Measurements from ENCODE around the gene TMEM131. TPM values are rescaled to one million over a fixed set of nuclear protein-coding genes. Genes with fewer than 3 reads are reported as not detected.
A peak's percentile ranks its signal among the peaks of the same experiment; 100 is the strongest.

Gene TMEM131
- total RNA-seq, 4 donors from 2014 or later = 78.4 to 86.4 (median 80.5) TPM

DNA sequence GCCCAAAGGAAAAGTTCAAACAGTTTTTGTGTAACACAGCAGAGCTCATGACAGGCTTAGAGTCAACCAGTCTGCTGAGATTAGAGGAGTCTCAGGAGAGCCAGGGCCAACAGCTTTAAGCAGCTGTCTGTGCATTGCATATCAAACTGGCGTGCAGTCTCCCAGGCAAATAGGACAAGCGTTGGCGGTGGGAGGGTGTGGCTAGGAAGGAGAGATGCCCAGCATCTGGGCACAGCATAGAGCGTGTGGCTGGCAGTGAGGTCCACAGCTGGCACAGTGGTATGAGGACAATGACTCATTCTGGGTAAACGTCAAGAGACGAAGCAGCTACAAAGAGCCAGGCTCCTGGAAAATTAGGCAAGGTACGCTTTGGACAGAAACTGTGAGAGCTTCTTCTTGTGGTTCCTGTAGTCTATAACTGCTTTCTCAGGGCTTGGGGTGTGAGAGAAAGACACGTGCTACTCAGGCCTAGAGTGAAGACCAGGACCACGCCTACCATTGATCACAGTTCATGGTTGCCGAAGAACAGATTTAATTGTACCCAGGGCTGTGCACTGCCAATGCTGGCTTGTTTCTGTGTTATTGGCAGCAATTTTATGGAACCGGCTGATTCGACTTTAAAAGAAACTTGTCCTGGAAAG, 267.5 kb downstream of the TMEM131 start:
- TF ChIP-seq POLR2A (IDR thresholded peaks at IDR 0.05) = no peak
- TF ChIP-seq EP300 (IDR thresholded peaks at IDR 0.05; ENCODE audit: low read depth) = no peak
- TF ChIP-seq, protein P1, sequence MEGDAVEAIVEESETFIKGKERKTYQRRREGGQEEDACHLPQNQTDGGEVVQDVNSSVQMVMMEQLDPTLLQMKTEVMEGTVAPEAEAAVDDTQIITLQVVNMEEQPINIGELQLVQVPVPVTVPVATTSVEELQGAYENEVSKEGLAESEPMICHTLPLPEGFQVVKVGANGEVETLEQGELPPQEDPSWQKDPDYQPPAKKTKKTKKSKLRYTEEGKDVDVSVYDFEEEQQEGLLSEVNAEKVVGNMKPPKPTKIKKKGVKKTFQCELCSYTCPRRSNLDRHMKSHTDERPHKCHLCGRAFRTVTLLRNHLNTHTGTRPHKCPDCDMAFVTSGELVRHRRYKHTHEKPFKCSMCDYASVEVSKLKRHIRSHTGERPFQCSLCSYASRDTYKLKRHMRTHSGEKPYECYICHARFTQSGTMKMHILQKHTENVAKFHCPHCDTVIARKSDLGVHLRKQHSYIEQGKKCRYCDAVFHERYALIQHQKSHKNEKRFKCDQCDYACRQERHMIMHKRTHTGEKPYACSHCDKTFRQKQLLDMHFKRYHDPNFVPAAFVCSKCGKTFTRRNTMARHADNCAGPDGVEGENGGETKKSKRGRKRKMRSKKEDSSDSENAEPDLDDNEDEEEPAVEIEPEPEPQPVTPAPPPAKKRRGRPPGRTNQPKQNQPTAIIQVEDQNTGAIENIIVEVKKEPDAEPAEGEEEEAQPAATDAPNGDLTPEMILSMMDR (IDR thresholded peaks at IDR 0.05) = no peak
- no peak for TF ChIP-seq POLR2AphosphoS5 (IDR thresholded peaks at IDR 0.05)
- H3K27ac ChIP-seq = peak overlapping the region in 1 of 4 donors; percentile 4
- WGBS, 2 donors (ENCODE audit: low coverage in 1 of 2) = 20 to 37% methylated on average over 3 to 12 of the region's 12 CpGs

DNA sequence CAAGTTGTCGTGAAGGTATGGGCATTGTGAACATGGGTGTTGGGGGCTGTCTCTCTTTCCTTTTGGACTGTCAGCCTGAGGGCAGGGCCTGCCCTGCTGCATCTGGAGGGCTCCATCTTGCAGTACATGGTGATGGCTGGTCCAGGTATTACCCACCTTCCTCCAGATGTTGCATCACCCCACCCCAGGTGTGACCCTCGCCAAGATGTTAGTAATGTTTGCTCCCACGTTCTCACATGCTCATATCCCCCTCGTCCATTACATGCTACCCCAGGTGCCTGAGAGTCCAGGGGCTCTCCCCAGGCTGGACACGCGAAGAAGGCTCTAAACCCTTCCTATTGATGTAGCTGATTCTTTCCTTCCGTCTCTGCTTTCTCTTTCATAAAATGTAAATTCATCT, 268.5 kb downstream of the TMEM131 start:
- in situ Hi-C loops (cut with MboI; ENCODE audit: low pct_ligation_motif_present in 1 of 4, low pct_unique_long_range_greater_than_20kb in 1 of 4, low sequenced_read_pairs in 3 of 4) = no loop called here
- 81 to 94% methylated on average over 5 to 7 of the region's 7 CpGs for WGBS, 2 donors (ENCODE audit: low coverage in 1 of 2)
- intact Hi-C loops (cut with DNase I; ENCODE audit: low total_unique reads) = no loop called here
- H3K36me3 ChIP-seq = no peaks in the 10 kb centered on the region
- TF ChIP-seq, protein P1 (IDR thresholded peaks at IDR 0.05) = no peak
- TF ChIP-seq POLR2AphosphoS5 (IDR thresholded peaks at IDR 0.05) = no peak
- no peak for TF ChIP-seq POLR2A (IDR thresholded peaks at IDR 0.05)
- no peak for TF ChIP-seq EP300 (IDR thresholded peaks at IDR 0.05; ENCODE audit: low read depth)
- no peak for DNase-seq
- H3K27me3 ChIP-seq = no peaks in the 10 kb centered on the region
- H3K9me3 ChIP-seq = peaks cover 0 to 4% of the 10 kb centered on the region in 2 donors
- no peaks in the 10 kb centered on the region for H3K4me1 ChIP-seq
- peak overlapping the region in 1 of 4 donors; percentile 4 for H3K27ac ChIP-seq
- H3K4me3 ChIP-seq = no peak overlapping the region

More for the DNA sequence above, 267.5 kb downstream of the TMEM131 start:
- Histone ChIP-seq H3K4me1 (no peaks in the 10 kb centered on the region), H3K9me3 (peaks cover 0 to 4% of the 10 kb centered on the region in 2 donors), H3K27me3 (no peaks in the 10 kb centered on the region), H3K4me3 (no peak overlapping the region), H3K36me3 (no peaks in the 10 kb centered on the region)
- in situ Hi-C loops (cut with MboI; ENCODE audit: low pct_ligation_motif_present in 1 of 4, low pct_unique_long_range_greater_than_20kb in 1 of 4, low sequenced_read_pairs in 3 of 4) = no loop called here
- intact Hi-C loops (cut with DNase I; ENCODE audit: low total_unique reads) = no loop called here
- no peak for DNase-seq

DNA sequence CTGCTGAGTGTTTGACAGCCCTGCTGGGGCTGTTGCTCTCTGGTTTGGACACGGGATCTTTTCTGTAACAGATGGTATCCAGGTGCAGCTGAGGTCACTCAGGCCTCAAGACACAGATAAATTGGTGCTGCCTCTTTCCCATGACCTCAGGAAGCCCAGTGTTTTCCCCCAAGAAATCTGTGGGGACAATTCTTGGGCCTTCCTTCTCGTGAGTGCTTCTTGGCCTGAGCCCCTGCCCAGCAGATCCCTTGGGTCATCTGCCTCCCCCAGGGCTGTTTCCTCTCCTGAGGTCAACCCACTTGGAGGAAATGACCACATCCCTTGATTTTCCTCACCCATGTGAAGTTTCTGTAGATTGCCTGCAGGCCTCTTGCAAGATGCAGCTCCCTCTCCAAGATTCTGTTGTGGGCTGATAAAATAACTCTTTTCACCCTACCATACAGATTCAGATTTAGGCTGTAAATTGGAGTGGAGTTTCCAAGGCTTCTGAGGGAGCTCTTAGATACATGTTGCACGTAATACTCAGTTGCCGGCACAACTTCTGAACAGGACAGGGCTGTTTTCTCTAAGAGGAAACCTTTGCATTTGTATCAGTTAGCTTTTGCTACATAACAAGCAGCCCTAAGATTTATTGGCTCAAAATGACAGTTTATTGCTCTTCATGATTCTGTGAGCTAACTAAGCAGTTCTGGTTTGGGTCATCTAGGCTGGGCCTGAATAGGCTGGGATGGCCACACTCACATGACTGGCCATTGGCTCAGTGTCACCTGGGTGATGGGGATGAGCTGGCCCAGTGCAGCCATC, 269.3 kb downstream of the TMEM131 start:
- peaks cover 0 to 4% of the 10 kb centered on the region in 2 donors for H3K9me3 ChIP-seq
- no peaks in the 10 kb centered on the region for H3K27me3 ChIP-seq
- in situ Hi-C loops (cut with MboI; ENCODE audit: low pct_ligation_motif_present in 1 of 4, low pct_unique_long_range_greater_than_20kb in 1 of 4, low sequenced_read_pairs in 3 of 4) = no loop called here
- TF ChIP-seq POLR2A (IDR thresholded peaks at IDR 0.05) (no peak), EP300 (IDR thresholded peaks at IDR 0.05; ENCODE audit: low read depth) (no peak), POLR2AphosphoS5 (IDR thresholded peaks at IDR 0.05) (no peak)
- TF ChIP-seq, protein P1 (IDR thresholded peaks at IDR 0.05) = no peak
- no peak overlapping the region for H3K27ac ChIP-seq
- 57 to 76% methylated on average over 2 to 4 of the region's 4 CpGs for WGBS, 2 donors (ENCODE audit: low coverage in 1 of 2)
- no peak for DNase-seq
- no peaks in the 10 kb centered on the region for H3K4me1 ChIP-seq
- H3K4me3 ChIP-seq = no peak overlapping the region
- intact Hi-C loops (cut with DNase I; ENCODE audit: low total_unique reads) = no loop called here
- H3K36me3 ChIP-seq = no peaks in the 10 kb centered on the region

DNA sequence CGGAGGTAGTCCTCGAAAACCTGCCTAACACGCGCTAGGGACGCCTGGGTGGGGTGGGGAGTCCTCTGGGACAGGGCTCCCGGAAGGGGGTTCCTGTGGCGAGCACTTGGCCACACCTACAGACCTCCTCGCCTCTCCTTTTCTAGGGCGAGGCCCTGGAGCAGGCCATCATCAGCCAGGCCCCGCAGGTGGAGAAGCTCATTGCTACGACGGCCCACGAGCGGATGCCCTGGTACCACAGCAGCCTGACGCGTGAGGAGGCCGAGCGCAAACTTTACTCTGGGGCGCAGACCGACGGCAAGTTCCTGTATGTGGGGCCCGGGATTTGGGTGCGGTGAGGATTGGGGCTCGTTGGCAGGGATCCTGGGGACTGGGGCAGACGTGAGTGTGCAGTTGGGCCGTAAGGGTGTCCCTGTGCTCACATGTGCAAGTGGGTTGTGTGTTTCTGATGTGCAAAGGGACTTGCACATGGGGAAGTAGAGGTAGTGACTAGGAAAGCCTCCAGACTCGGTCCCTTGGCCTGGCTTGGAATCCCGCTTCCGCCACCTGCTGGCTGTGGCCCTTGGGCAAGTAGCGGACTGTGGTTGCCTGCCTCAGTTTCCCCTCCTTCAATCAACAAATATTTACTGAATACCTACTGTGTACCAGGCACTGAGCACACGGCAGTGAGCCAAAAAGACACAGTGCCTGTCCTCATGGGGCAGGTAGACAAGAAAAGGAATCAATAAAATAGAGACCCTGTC, 270.6 kb downstream of the TMEM131 start:
- Histone ChIP-seq H3K4me1 (no peaks in the 10 kb centered on the region), H3K9me3 (peaks cover 0 to 1% of the 10 kb centered on the region in 2 donors), H3K36me3 (no peaks in the 10 kb centered on the region), H3K4me3 (no peak overlapping the region), H3K27ac (no peak overlapping the region), H3K27me3 (no peaks in the 10 kb centered on the region)
- 94% methylated on average over 31 of the region's 31 CpGs; no CpG with 5 or more reads in 1 of the 2 donors for WGBS, 2 donors (ENCODE audit: low coverage in 1 of 2)
- TF ChIP-seq EP300 (IDR thresholded peaks at IDR 0.05; ENCODE audit: low read depth) = no peak
- intact Hi-C loops (cut with DNase I; ENCODE audit: low total_unique reads) (no loop called here), in situ Hi-C loops (cut with MboI; ENCODE audit: low pct_ligation_motif_present in 1 of 4, low pct_unique_long_range_greater_than_20kb in 1 of 4, low sequenced_read_pairs in 3 of 4) (no loop called here)
- DNase-seq = no peak

All from transverse colon (tissue), 4 donors.